Chondrocyte (in vitro differentiated cells): ENCODE measurements around the gene CD99L2. TPM values are rescaled to one million over a fixed set of nuclear protein-coding genes. Genes with fewer than 3 reads are reported as not detected.

Source experiments
- DNase-seq: peaks from one replicate; pipeline ENCODE4 v3.0.0; 2021; ENCODE audit warnings: mixed read lengths, low spot score
- H3K27ac Mint-ChIP-seq: one replicate; pipeline ENCODE4 v1.8.0; 2021; ENCODE audit warnings: mild to moderate bottlenecking, moderate library complexity, mixed read lengths; ENCODE audit not compliant: unreplicated experiment
- H3K27me3 Mint-ChIP-seq: 2 replicates; pipeline ENCODE4 v1.8.0; 2021; ENCODE audit warnings: low read depth, mixed read lengths
- H3K36me3 Mint-ChIP-seq: 2 replicates; pipeline ENCODE4 v1.8.0; 2021; ENCODE audit warnings: low read depth, mixed read lengths
- H3K4me1 Mint-ChIP-seq: 2 replicates; pipeline ENCODE4 v1.8.0; 2021; ENCODE audit warnings: low read depth, mild to moderate bottlenecking, mixed read lengths
- H3K4me3 Mint-ChIP-seq: one replicate; pipeline ENCODE4 v1.8.0; 2021; ENCODE audit warnings: mild to moderate bottlenecking, moderate library complexity, mixed read lengths; ENCODE audit not compliant: unreplicated experiment
- H3K9me3 Mint-ChIP-seq: 2 replicates; pipeline ENCODE4 v1.8.0; 2021; ENCODE audit warnings: low read depth, mixed read lengths
- CTCF ChIP-seq: fragments of 200-600 bp; sonication (generic); IDR thresholded peaks from 2 replicates; pipeline ENCODE4 v1.5.0; 2021; ENCODE audit warnings: antibody characterized with exemption, mild to moderate bottlenecking, moderate library complexity
- total RNA-seq: library from RNA; stranded (reverse); gene quantifications from 3 replicates; pipeline ENCODE4 v1.2.1, GENCODE V29; 2021

CD99L2 gene
- total RNA-seq, 1 donor from 2014 or later: 82.1 TPM

GRCh38 chrX:150936556-150936955 lies 38.1 kb upstream of the CD99L2 start:
- no peak for TF ChIP-seq CTCF
- Mint-ChIP-seq H3K4me3 (no peak overlapping the region), H3K9me3 (peaks cover 9% of the 10 kb centered on the region), H3K4me1 (peaks cover 28% of the 10 kb centered on the region), H3K27me3 (no peaks in the 10 kb centered on the region), H3K36me3 (no peaks in the 10 kb centered on the region), H3K27ac (peak overlapping the region; percentile 33)
- DNase-seq: peak; percentile 48

- peaks cover 9% of the 10 kb centered on the region for H3K9me3 Mint-ChIP-seq
Measured at GRCh38 chrX:150935467-150935866, 37.0 kb upstream of the CD99L2 start.

GRCh38 chrX:150934453-150934852 lies 36.0 kb upstream of the CD99L2 start:
- H3K4me1 Mint-ChIP-seq: peaks cover 28% of the 10 kb centered on the region
- DNase-seq: no peak
- no peak overlapping the region for H3K4me3 Mint-ChIP-seq
- TF ChIP-seq CTCF: no peak
- H3K27me3 Mint-ChIP-seq: no peaks in the 10 kb centered on the region
- peaks cover 9% of the 10 kb centered on the region for H3K9me3 Mint-ChIP-seq
- H3K36me3 Mint-ChIP-seq: peaks cover 1% of the 10 kb centered on the region
- peak overlapping the region; percentile 84 for H3K27ac Mint-ChIP-seq

More at GRCh38 chrX:150935467-150935866, 37.0 kb upstream of the CD99L2 start:
- peaks cover 1% of the 10 kb centered on the region for H3K36me3 Mint-ChIP-seq
- no peak for TF ChIP-seq CTCF
- H3K4me3 Mint-ChIP-seq: no peak overlapping the region
- peak; percentile 54 for DNase-seq
- no peaks in the 10 kb centered on the region for H3K27me3 Mint-ChIP-seq
- peak overlapping the region; percentile 84 for H3K27ac Mint-ChIP-seq
- peaks cover 28% of the 10 kb centered on the region for H3K4me1 Mint-ChIP-seq

- peak; percentile 1 for DNase-seq
- Mint-ChIP-seq H3K36me3 (peaks cover 1% of the 10 kb centered on the region), H3K9me3 (peaks cover 9% of the 10 kb centered on the region), H3K4me3 (no peak overlapping the region), H3K27me3 (no peaks in the 10 kb centered on the region), H3K4me1 (peaks cover 28% of the 10 kb centered on the region), H3K27ac (peak overlapping the region; percentile 80)
- TF ChIP-seq CTCF: no peak
Measured at GRCh38 chrX:150933945-150934350, 35.5 kb upstream of the CD99L2 start.

GRCh38 chrX:150929058-150929457 lies 30.6 kb upstream of the CD99L2 start:
- no peak for TF ChIP-seq CTCF
- no peaks in the 10 kb centered on the region for H3K27me3 Mint-ChIP-seq
- H3K27ac Mint-ChIP-seq: no peak overlapping the region
- no peak for DNase-seq
- peaks cover 13% of the 10 kb centered on the region for H3K4me1 Mint-ChIP-seq
- no peak overlapping the region for H3K4me3 Mint-ChIP-seq
- peaks cover 7% of the 10 kb centered on the region for H3K9me3 Mint-ChIP-seq
- peaks cover 1% of the 10 kb centered on the region for H3K36me3 Mint-ChIP-seq
